ACHN (cell line): ENCODE data around the gene PCNT.
"Not testable (repeated sequence)": the region's sequence is repeated elsewhere in the genome, so short reads cannot be mapped to it uniquely, and the experiment has no call there.

Experiments used
- DNase-seq: peaks from one replicate; pipeline ENCODE4 v3.0.0-alpha.2; 2015
- in situ Hi-C: cut with HindIII; loops from 2 replicates; pipeline ENCODE4 v1.10.0; 2017; ENCODE audit warnings: low sequenced_read_pairs, low pct_ligation_motif_present, low pct_unique_long_range_greater_than_20kb

The PCNT gene

DNA sequence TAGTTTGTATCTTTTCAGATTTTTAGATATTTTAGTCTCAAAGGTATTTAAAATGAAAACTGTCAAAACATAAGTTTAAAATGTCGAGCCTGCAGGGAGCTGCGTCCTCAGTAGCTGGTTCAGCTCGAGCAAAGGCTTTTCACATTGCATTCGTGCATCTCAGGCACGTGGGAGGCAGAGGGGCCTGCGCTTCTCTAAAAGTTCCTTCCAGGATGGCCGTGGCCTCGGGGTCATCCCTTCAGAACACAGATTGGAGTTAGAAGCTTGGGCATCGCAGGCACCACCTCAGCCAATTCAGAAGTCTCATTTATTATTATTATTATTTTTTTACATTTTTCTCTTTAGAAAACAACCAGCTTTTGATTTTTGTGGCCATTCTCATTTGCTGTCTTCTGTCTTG, 67.8 kb downstream of the PCNT start:
- in situ Hi-C loops: no loop called here
- DNase-seq: no peak

DNA sequence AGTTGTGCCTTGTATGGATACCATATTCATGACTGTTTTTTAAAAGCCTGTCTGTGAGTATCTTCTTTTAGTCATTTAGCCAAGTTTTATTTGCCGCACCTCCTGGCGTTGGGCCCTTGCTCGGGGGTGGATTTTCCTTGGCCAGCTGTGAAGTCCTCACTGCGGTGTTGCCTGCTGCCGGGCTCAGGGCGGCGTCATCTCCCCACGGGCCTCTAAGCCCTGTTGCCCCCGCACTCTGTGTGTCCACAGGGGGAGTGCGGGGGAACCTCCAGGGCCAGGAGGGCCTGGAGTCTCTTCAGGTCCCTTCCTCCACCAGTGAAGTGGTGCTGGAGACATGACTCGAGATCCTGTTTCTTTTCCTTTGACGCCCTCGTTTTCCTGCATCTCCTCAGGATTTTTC, 69.0 kb downstream of the PCNT start:
- no peak for DNase-seq
- in situ Hi-C loops: no loop called here

- in situ Hi-C loops: no loop called here
- no peak for DNase-seq
Measured at GRCh38 chr21:46393451-46393940, 69.5 kb downstream of the PCNT start.

- in situ Hi-C loops: no loop called here
- no peak for DNase-seq
Measured at GRCh38 chr21:46393941-46394594, 70.1 kb downstream of the PCNT start.

DNA sequence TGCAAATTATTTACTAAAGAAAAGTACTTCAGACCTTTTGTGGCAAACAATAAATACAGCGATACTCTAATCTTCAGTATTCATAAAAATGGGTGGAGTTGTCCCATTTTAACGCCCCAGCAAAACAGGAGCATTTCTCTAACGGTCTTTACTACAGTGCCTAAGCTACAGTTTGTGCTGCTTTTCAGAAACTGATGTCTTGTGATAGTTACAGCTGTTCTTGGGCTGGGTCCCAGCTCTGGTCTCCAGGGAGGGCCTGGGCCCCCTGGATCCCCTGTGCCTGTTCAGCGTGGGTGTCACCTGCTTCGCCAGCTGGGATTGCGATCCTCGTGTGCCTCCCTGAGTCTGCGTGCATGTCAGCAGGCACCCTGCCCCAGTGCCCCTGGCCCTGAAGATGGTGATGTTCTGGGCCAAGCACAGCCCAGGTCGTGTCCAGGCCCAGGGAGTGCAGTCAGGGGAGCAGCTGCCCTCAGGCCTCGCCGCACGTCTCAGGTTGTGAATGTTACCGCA, 70.7 kb downstream of the PCNT start:
- no peak for DNase-seq
- in situ Hi-C loops: no loop called here

- no peak for DNase-seq
- in situ Hi-C loops: no loop called here
Measured at GRCh38 chr21:46397211-46397905, 73.4 kb downstream of the PCNT start.

- in situ Hi-C loops: no loop called here
- no peak for DNase-seq
Measured at GRCh38 chr21:46397993-46398392, 74.0 kb downstream of the PCNT start.

DNA sequence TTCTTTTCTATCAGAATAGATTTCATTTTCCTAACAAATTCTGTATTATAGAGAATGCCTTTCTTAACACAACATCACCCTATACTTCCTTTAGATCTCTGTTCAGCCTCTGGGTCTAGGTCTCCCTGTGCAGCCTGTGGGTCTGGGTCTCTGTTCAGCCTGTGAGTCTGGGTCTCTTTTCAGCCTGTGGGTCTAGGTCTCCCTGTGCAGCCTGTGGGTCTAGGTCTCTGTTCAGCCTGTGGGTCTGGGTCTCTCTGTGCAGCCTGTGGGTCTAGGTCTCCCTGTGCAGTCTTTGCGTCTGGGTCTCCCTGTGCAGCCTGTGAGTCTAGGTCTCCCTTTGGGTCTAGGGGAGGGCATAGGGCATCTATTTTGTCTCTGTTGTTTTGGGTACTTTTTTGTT, 75.2 kb downstream of the PCNT start:
- DNase-seq: no peak
- in situ Hi-C loops: no loop called here

- in situ Hi-C loops: no loop called here
- DNase-seq: no peak
Measured at GRCh38 chr21:46399686-46400085, 75.7 kb downstream of the PCNT start.

GRCh38 chr21:46401186-46401910, 77.4 kb downstream of the PCNT start:
- no peak for DNase-seq
- in situ Hi-C loops: no loop called here

DNA sequence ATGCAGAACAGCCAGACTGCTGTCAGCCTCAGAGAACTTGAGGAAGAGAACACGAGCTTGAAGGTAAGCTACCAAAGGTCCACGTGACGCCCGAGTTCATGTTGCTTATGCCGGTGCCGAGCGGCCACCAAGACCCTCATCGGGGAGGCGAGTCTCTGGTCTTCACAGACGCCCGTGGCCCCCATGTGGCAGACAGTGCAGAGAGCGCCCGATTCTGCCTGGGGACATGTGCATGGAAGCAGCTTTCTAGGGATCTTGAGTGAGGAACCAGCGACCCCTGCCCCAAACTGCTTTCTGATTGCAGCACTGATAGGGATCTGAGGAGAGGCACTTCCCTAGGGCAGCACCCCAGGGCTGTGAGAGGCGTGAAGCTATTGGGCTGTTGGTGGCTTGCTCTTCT, 78.5 kb downstream of the PCNT start:
- DNase-seq: no peak
- in situ Hi-C loops: no loop called here

DNA sequence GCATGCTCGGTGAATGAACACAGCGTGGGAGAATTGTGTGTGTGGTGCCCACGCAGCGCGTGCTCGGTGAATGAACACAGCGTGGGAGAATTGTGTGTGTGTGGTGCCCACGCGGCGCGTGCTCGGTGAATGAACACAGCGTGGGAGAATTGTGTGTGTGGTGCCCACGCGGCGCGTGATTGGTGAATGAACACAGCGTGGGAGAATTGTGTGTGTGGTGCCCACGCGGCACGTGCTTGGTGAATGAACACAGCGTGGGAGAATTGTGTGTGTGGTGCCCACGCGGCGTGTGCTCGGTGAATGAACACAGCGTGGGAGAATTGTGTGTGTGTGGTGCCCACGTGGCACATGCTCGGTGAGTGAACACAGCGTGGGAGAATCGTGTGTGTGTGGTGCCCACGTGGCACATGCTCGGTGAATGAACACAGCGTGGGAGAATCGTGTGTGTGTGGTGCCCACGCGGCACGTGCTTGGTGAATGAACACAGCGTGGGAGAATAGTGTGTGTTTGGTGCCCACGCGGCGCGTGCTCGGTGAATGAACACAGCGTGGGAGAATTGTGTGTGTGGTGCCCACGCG, 79.4 kb downstream of the PCNT start:
- in situ Hi-C loops, DNase-seq: not testable (repeated sequence)

GRCh38 chr21:46404306-46404705, 80.3 kb downstream of the PCNT start:
- no peak for DNase-seq
- in situ Hi-C loops: no loop called here

DNA sequence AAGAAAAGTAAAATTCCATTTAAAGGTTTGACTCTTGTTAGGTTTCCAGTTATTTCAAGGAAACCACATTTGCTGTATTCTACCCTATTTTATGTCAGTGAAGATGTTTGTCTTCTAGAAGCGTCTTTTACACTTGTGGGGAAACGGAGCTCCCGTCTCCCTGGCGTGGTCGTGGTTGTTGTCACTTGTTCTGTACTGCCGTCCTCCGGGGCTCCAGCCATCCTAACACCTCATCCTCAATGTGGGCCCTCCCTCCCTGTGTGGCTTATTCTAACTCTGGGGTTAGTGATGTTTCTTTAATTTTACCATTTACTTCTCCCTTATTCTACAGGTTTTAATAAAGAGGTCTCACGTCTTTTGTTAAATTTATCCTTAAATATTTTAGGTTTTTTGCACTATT, 82.0 kb downstream of the PCNT start:
- DNase-seq: no peak
- in situ Hi-C loops: no loop called here

- DNase-seq: no peak
- in situ Hi-C loops: no loop called here
Measured at GRCh38 chr21:46409641-46410406, 85.9 kb downstream of the PCNT start.

- no peak for DNase-seq
- in situ Hi-C loops: no loop called here
Measured at GRCh38 chr21:46410516-46410915, 86.6 kb downstream of the PCNT start.

DNA sequence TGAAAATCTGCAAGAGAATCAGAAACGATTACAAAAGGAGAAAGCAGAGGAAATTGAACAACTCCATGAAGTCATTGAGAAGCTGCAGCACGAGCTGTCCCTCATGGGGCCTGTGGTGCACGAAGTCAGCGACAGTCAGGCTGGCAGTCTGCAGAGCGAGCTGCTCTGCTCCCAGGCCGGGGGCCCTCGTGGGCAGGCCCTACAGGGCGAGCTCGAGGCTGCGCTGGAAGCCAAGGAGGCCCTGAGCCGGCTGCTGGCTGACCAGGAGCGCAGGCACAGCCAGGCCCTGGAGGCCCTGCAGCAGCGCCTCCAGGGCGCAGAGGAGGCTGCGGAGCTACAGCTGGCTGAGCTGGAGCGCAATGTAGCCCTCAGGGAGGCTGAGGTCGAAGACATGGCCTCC, 87.3 kb downstream of the PCNT start:
- DNase-seq: no peak
- in situ Hi-C loops: no loop called here

DNA sequence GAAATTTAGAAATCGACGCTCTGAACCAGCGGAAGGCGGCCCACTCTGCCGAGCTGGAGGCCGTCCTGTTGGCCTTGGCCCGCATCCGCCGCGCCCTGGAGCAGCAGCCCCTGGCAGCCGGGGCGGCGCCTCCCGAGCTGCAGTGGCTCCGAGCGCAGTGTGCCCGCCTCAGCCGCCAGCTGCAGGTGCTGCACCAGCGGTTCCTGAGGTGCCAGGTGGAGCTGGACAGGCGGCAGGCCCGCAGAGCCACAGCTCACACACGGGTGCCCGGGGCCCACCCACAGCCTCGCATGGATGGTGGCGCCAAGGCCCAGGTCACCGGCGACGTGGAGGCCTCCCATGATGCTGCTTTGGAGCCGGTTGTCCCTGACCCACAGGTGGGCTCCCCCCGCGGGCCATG, 87.7 kb downstream of the PCNT start:
- no peak for DNase-seq
- in situ Hi-C loops: no loop called here
